ENCODE measurements around the gene RELN.

The RELN gene

GRCh38 chr7:103668279-103668941 is 321.0 kb downstream of the RELN start:
- DNase-seq: no peak

GRCh38 chr7:103666326-103666725 is 323.1 kb downstream of the RELN start:
- no peak for DNase-seq

- DNase-seq: no peak
Observed at GRCh38 chr7:103664577-103664976, 324.9 kb downstream of the RELN start.

- DNase-seq: no peak
Observed at GRCh38 chr7:103660455-103661371, 328.7 kb downstream of the RELN start.

DNA sequence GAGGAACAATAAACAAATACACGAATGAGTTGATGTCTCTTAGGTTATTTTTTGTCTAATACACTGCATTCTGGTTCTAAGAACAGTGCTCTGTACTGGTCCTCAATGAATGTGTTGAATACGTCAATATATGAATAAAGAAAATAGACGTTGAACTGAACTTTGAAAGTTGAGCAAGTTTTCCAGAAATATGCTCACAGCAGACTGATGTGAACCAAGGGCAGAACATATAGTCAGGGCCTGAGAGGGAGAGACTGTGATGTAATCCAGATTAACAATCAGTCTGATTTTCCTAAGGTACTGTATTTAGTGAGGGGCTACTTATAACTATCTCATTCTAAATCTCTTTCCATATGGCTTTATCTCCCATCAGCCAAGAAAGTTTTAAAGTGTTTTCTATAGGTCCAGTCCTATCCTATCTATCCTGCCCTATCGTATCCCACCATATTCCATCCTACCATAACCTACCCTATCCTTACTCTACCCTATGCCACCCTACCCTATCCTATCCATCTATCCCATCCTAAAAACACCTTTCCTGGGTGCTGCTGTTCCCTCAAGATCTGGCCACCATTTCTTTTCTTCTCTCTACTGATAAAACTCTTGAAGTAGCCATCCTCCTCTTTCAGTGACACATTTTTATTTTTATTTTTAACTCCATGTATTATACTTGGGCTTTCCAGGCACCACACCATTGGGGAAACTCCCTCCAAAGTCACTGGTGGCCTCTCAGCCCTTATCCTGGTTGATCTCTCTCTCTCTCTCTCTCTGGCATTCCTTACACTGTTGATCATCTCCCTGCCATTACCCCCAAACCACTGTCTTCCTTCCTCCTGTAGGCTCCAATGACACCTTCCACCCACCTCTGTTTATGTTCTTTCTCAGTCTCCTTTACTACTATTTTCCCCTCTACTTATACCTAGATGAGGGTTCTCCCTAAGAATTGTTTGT is 331.1 kb downstream of the RELN start:
- no peak for DNase-seq

GRCh38 chr7:103657474-103657894 is 332.0 kb downstream of the RELN start:
- no peak for DNase-seq

- DNase-seq: no peak
Observed at GRCh38 chr7:103656221-103656620, 333.2 kb downstream of the RELN start.

DNA sequence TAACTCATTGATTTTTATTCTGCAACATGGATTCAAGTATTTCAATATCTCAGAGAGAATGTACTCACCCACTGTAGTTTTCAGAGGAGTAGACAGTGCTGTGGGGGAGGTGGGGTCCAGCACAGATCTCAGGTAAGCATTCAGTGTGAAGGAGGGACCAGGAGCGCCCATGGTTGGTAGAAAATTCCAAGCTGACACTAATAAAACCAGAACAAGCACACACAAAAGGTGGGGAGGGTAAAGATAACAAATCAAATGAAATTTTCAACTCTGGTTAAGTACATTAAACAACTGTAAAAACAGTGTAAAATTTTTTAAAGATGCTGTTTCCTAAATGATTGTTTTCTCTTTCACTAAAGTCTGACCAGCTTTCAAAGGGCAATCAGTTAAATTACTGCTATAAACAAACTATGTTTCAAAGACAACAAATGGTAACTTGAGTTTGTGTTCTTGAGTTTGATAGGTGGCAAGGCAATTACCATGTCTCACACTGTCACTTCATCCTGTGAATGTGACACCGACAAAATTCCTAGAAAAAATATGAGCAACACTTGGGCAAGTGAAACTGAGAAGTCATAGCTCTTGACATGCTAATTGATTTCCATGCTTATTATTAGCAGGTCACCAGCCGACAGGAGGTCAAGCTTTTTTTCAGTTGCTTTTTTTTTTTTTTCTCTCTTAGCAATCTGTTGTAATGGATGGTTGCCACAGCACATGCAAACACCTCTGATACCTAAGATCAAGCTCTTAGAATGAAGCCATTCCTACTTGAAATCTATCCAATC is 337.7 kb downstream of the RELN start:
- DNase-seq: no peak

DNA sequence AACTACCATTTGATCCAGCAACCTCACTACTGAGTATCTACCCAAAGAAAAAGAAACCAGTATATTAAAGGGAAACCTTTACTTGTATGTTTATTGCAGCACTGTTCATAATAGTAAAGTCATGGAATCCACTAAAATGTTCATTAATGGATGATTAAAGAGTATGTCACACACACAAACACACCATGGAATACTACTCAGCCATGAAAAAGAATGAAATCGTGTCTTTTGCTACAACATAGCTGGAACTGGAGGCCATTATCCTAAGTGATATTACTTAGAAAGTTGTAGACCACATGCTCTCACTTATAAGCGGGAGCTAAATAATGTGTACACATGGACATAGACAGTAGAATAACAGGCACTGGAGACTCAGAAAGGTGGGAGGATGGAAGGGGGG is 340.4 kb downstream of the RELN start:
- no peak for DNase-seq

DNA sequence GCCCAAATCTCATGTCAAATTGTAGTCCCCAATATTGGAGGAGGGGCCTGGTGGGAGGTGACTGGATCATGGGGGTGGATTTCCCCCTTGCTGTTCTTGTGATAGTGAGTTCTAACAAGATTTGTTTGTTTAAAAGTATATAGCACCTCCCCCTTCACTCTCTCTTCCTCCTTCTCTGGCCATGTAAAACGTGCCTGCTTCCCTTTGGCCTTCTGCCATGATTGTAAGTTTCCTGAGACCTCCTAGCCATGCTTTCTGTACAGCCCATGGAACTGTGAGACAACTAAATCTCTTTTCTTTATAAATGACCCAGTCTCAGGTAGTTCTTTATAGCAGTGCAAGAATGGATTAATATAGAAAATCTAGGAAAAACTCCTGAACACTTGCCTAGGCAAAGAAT is 341.3 kb downstream of the RELN start:
- no peak for DNase-seq

GRCh38 chr7:103644319-103644718 is 345.1 kb downstream of the RELN start:
- no peak for DNase-seq

DNA sequence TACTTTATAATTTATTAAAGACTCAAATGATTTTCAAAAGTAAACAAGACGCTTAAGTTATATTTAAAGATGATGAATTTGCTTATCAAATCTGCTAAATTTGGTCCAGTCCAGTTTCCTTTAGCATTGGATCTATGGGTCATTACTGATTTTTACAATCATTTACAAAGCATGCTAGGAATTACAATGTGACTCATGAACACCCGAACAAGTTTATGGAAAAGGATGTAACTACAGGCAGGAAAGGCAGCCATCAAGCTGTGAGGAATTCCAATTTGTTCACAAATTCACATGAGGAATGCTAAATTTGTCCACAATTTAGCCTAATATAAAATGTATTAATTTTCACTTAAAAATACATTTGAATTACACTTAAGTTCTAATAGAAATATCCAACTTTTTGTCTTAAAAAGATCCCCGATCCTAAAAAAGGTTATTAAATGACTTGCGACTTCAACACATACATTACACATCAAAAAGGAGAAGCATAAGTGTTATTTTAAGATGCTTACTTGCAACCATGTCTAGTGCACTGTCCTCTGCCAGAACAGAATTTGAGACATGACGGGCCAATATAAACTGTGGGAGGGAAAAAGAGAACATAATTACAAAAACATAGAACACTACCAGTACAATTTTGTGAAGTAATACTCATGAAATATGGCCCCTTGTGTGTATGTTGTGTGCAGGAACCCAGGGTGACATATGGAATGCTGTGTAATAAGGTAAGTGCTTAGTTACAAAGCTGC is 349.3 kb downstream of the RELN start:
- no peak for DNase-seq

DNA sequence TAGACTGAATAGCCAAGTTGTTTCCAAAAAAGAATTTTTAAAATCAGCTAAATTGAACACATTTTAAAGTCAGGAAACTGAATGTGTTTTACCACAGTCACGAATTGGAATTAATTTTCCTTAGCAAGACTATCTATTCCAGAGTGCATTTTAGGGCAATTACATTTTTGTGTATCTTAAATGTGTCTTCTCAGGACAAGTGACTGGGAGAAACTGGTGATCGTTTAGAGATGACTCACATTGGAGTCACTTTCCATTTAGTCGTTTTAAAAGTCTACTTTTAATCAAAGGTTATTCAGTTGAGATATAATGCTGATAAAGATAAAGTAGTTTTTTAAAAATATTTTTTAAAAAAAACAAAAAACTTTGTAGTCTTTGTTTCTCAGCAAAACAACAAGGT is 351.7 kb downstream of the RELN start:
- no peak for DNase-seq

DNA sequence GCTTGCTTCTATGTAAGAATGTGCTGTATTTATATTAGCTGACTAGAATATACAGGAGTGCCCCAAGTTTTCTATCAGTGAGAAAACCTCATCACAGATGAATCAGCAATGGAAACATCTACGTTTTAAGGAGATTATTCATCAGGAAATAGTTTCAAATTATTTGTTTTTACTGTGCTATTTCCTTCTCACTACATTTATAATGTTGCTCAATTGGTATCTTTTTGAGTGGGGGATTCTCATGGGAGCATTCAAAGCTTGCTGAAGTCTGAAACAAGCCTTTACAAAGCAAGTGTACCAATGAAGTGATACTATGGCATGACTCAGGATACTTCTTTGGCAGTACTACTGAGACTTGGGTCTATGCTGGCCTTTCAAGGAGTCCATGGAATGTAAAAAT is 352.4 kb downstream of the RELN start:
- DNase-seq: no peak

DNA sequence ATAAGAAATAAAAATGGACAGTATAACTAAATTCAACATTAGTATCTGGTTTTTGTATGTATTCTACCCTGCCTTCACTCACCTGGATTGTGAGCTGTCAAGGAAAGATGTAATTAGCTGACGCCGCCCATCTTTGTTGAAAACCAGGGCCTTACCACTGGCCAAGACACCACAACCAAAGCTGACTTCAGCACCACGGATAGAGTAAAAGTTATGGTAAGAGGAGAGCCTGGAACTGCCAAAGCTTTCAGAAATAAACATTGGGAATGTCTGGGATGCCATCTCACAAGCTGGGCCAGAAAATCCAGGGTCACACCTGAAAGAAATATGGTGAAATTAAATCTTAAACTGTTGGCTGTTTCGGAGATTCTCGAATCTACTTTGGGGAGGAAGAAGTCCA is 353.3 kb downstream of the RELN start:
- DNase-seq: no peak

DNA sequence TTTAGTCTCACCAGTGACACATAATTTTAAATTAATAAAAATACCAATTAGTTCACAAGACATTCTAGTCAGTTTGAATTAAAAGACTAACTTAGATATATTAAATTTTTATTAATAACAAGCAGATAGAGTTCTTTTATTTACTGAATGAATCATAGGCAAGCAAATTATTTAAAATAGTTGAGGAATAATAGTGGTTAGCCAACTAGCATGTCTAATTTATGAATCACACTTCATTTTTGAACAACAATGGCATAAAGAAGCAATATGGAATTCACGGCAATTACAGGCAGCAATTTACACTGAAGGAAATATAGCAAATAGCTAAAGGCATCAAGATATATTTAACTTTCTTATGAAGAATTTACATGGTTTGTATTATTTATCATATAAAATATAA is 356.5 kb downstream of the RELN start:
- DNase-seq: no peak

- DNase-seq: no peak
Observed at GRCh38 chr7:103632005-103632639, 357.3 kb downstream of the RELN start.

- DNase-seq: no peak
Observed at GRCh38 chr7:103630318-103630717, 359.1 kb downstream of the RELN start.

- DNase-seq: no peak
Observed at GRCh38 chr7:103628742-103629141, 360.7 kb downstream of the RELN start.

DNA sequence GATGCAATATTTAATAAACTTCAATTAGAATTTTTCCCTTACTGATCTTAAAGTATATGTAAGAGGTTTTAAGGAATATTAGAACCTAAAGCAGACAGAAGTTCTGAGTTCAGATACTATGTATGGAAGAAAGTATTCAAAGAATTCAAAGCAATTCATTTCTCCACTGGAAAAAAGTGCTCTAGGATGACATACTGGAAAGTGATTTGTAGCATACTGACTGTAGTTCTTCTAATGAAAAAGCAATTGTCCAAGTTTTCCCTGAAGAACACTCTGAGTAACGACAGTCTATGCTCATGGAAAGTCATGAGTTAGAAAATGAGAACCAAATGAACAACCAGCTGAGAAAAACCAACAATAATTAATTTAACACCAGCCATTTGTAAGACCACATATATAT is 362.7 kb downstream of the RELN start:
- DNase-seq: no peak

- no peak for DNase-seq
Observed at GRCh38 chr7:103622274-103622673, 367.2 kb downstream of the RELN start.

Data from CD4-positive, alpha-beta T cell treated with Interleukin-15 for 1 hour (primary cell).